HUES48 (cell line): ENCODE measurements around the gene CTNND2.
"Not testable (repeated sequence)": the region's sequence is repeated elsewhere in the genome, so short reads cannot be mapped to it uniquely, and the experiment has no call there.

Source experiments
- H3K27ac ChIP-seq: one replicate; pipeline ENCODE4 v1.7.0; 2013; ENCODE audit warnings: low read depth, low read length, inconsistent platforms
- H3K27me3 ChIP-seq: 2 replicates; pipeline ENCODE4 v1.6.1; 2013; ENCODE audit warnings: mild to moderate bottlenecking, low read length; ENCODE audit not compliant: control insufficient read depth, insufficient read depth
- H3K36me3 ChIP-seq: 2 replicates; pipeline ENCODE4 v1.6.1; 2013; ENCODE audit warnings: low read length; ENCODE audit not compliant: control insufficient read depth, insufficient read depth
- H3K4me1 ChIP-seq: 2 replicates; pipeline ENCODE4 v1.6.1; 2013; ENCODE audit warnings: mild to moderate bottlenecking, low read length; ENCODE audit not compliant: control insufficient read depth, insufficient read depth
- H3K4me3 ChIP-seq: 2 replicates; pipeline ENCODE4 v1.5.1; 2013; ENCODE audit warnings: mild to moderate bottlenecking, low read depth, low read length
- H3K9ac ChIP-seq: 2 replicates; pipeline ENCODE4 v1.6.1; 2013; ENCODE audit warnings: mild to moderate bottlenecking, low read depth, low read length, moderate library complexity
- H3K9me3 ChIP-seq: 2 replicates; pipeline ENCODE4 v1.6.1; 2013; ENCODE audit warnings: low read length; ENCODE audit not compliant: control insufficient read depth, insufficient read depth

Gene CTNND2

DNA sequence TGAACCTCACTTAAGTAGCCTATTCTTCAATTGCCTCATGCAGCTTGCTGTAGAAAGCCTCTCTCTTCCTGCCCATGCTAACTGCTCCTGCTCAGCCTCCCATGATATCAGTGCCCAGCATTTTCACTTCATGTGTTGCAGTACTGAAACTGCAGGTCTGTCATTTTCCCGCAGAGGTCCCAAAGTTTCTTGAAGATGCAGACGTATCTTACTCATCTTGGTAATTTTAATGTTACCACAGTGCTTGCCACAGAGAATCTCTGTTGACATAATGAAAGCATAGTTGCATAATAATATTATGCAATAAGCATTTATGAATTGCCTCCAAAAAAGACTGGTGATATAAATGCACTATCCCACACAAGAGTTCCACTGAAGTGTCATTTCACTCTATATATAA, 582.1 kb downstream of the CTNND2 start:
- Histone ChIP-seq H3K36me3 (no peaks in the 10 kb centered on the region), H3K4me1 (peaks cover 5% of the 10 kb centered on the region; the same call in 1 of the 2 replicates), H3K4me3 (no peak overlapping the region), H3K9me3 (no peaks in the 10 kb centered on the region), H3K27ac (no peak overlapping the region), H3K27me3 (no peaks in the 10 kb centered on the region), H3K9ac (no peak overlapping the region)

DNA sequence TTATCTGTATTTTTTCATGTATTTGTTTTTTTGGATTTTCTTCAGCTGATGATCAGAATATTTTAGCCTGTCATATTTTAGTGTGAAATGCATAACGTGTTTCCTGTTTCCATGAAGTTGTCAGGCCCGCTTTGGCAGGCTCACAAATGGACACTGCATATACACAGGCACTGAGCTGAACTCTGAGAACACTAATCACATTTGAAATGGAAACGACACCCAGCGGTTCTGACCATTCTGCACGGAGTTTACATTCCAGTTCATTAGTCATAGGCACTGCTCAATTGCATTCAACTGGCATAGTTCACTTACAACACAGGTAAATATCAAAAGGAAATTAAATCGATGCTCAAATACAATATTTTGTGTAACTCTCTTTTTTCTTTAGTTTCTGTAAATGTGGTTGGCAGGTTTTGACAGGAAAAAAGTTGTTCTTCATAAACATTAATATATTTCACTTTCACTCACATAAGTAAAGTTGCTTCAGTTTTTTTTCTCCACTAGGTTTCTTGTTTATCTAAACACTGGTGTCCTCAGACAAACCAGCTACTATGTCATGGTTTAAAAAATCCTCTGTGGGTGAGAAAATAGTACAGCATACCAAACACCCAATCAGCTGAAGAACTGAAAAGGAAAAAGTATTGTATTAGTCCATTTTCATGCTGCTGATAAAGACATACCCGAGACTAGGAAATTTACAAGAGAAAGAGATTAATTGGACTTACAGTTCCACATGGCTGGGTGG, 584.2 kb downstream of the CTNND2 start:
- no peak overlapping the region for H3K27ac ChIP-seq
- no peaks in the 10 kb centered on the region for H3K36me3 ChIP-seq
- H3K4me3 ChIP-seq: no peak overlapping the region
- H3K9ac ChIP-seq: no peak overlapping the region
- no peaks in the 10 kb centered on the region for H3K4me1 ChIP-seq
- H3K9me3 ChIP-seq: no peaks in the 10 kb centered on the region
- H3K27me3 ChIP-seq: no peaks in the 10 kb centered on the region

DNA sequence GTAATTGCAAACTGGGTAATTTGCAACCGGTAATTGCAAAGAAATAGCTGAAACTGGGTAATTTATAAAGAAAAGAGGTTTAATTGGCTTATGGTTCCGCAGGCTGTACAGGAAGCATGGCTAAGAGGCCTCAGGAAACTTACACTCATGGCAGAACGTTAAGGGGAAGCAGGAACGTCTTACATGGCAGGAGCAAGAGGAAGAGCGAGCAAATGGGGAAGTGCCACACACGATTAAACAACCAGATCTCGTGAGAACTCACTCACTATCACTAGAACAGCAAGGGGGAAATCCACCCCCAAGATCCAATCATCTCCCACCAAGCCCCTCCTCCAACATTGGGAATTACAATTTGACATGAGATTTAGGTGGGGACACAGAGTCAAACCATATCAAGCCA, 590.6 kb downstream of the CTNND2 start:
- H3K9ac ChIP-seq, H3K36me3 ChIP-seq, H3K27me3 ChIP-seq, H3K27ac ChIP-seq, H3K4me3 ChIP-seq, H3K4me1 ChIP-seq, H3K9me3 ChIP-seq: not testable (repeated sequence)

DNA sequence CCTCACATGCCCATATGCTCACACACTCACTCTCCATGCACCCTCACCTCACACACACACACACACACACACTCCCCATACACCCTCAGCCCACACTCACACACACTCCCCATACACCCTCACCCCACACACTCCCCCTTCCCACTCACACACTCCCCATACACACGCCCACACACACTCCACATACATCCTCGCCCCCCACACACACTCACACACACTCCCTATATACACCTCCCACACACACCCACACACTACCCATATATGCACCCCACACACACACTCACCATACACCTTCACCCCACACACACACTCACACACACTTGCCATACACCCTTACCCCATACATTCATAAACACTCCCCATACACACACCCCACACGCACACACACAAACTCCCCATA, 592.5 kb downstream of the CTNND2 start:
- Histone ChIP-seq H3K27ac (no peak overlapping the region), H3K27me3 (no peaks in the 10 kb centered on the region), H3K4me1 (peaks cover under 1% of the 10 kb centered on the region; the same call in 1 of the 2 replicates), H3K9ac (no peak overlapping the region), H3K4me3 (no peak overlapping the region), H3K9me3 (no peaks in the 10 kb centered on the region), H3K36me3 (no peaks in the 10 kb centered on the region)

DNA sequence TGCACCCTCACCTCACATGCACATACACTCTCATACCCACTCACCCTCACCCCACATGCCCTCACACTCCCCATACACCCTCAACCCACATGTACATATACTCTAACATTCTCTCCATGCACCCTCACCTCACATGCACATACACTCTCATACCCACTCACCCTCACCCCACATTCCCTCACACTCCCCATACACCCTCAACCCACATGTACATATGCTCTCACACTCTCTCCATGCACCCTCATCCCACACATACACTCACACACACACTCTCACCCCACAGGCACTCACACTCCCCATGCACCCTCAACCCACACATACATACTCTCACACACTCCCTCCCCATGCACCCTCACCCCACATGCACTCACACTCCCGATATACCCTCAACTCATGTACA, 593.0 kb downstream of the CTNND2 start:
- Histone ChIP-seq H3K4me3 (no peak overlapping the region), H3K9me3 (no peaks in the 10 kb centered on the region), H3K9ac (no peak overlapping the region), H3K27ac (no peak overlapping the region), H3K27me3 (no peaks in the 10 kb centered on the region), H3K4me1 (peaks cover 5% of the 10 kb centered on the region; the same call in 1 of the 2 replicates), H3K36me3 (no peaks in the 10 kb centered on the region)

- Histone ChIP-seq H3K36me3 (no peaks in the 10 kb centered on the region), H3K9me3 (no peaks in the 10 kb centered on the region), H3K9ac (no peak overlapping the region), H3K27ac (no peak overlapping the region), H3K4me1 (peaks cover 5% of the 10 kb centered on the region; the same call in 1 of the 2 replicates), H3K27me3 (no peaks in the 10 kb centered on the region), H3K4me3 (no peak overlapping the region)
Observed at GRCh38 chr5:11310158-11310557, 594.1 kb downstream of the CTNND2 start.

GRCh38 chr5:11306365-11306764, 597.9 kb downstream of the CTNND2 start:
- Histone ChIP-seq H3K9ac (no peak overlapping the region), H3K9me3 (no peaks in the 10 kb centered on the region)

DNA sequence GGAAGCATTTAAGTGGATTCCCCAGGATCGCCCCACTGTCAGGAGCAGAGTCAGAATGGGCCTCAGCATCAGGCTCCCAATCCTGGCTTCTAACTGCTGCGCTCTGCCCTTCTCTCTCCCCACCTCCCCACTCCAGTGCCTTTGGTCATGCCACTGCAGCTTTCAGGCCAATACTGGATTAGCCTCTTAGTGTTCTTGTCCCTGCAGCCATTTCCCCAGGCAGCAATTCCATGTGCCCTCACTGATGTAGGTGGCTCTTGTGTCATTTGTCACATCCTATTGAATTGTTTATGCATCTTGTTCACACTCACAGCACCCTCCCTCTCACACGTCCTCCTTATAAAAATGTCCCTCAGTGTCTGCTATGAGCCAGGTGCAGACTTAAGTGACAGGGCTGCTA, 599.0 kb downstream of the CTNND2 start:
- Histone ChIP-seq H3K4me3 (no peak overlapping the region), H3K27me3 (no peaks in the 10 kb centered on the region), H3K9me3 (no peaks in the 10 kb centered on the region), H3K27ac (no peak overlapping the region), H3K36me3 (no peaks in the 10 kb centered on the region), H3K4me1 (peaks cover 5% of the 10 kb centered on the region; the same call in 1 of the 2 replicates), H3K9ac (no peak overlapping the region)

More at GRCh38 chr5:11306365-11306764, 597.9 kb downstream of the CTNND2 start:
- Histone ChIP-seq H3K4me1 (peaks cover 5% of the 10 kb centered on the region; the same call in 1 of the 2 replicates), H3K27me3 (no peaks in the 10 kb centered on the region), H3K4me3 (no peak overlapping the region), H3K27ac (no peak overlapping the region), H3K36me3 (no peaks in the 10 kb centered on the region)

GRCh38 chr5:11304641-11305040, 599.6 kb downstream of the CTNND2 start:
- Histone ChIP-seq H3K9me3 (no peaks in the 10 kb centered on the region), H3K9ac (no peak overlapping the region), H3K27ac (no peak overlapping the region), H3K4me1 (peaks cover 5% of the 10 kb centered on the region; the same call in 1 of the 2 replicates), H3K27me3 (no peaks in the 10 kb centered on the region), H3K36me3 (no peaks in the 10 kb centered on the region), H3K4me3 (no peak overlapping the region)

DNA sequence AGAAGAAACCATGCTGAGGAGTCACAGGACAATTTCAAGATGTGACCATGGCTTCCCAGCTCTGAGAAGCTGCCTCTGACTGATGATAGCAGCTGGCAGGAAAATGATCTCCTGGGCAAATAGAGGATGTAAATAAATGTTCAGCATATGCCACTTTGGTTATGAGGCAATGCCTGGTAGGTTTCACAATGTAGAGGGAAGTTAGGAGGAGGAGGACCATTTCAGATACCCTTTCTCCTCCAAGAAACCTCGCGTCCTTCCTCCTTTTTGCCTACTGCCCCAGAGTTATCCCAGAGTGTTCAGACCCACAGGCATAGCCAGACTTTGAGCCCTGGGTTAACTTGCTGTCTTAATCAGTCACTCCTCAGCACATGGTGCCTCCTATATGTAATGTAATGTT, 601.6 kb downstream of the CTNND2 start:
- Histone ChIP-seq H3K27me3 (no peaks in the 10 kb centered on the region), H3K9ac (no peak overlapping the region), H3K9me3 (no peaks in the 10 kb centered on the region), H3K4me3 (no peak overlapping the region), H3K36me3 (no peaks in the 10 kb centered on the region), H3K27ac (no peak overlapping the region), H3K4me1 (peaks cover 5% of the 10 kb centered on the region; the same call in 1 of the 2 replicates)

DNA sequence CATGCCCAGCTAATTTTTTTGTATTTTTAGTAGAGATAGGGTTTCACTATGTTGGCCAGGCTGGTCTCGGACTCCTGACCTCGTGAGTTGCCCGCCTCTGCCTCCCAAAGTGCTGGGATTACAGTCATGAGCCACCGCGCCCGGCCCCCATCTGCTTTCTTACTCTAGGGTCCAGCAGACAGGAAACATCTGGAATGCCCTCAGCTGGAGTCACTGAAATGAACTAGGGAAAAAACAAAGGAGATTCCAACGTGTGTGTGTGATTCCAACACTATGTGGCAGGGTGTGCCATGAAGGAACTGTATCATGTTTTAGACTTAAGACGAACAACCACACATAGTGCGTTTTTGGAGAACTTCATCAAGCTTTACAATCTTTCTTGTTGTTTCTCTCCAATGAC, 603.1 kb downstream of the CTNND2 start:
- Histone ChIP-seq H3K27ac (no peak overlapping the region), H3K4me3 (no peak overlapping the region), H3K27me3 (no peaks in the 10 kb centered on the region), H3K9me3 (no peaks in the 10 kb centered on the region), H3K36me3 (no peaks in the 10 kb centered on the region), H3K4me1 (no peaks in the 10 kb centered on the region), H3K9ac (no peak overlapping the region)
